ENCODE measurements around the gene MTR.

GRCh38 chr1:236823559-236823958, 28.5 kb downstream of the MTR start:
- TF ChIP-seq, protein P1, sequence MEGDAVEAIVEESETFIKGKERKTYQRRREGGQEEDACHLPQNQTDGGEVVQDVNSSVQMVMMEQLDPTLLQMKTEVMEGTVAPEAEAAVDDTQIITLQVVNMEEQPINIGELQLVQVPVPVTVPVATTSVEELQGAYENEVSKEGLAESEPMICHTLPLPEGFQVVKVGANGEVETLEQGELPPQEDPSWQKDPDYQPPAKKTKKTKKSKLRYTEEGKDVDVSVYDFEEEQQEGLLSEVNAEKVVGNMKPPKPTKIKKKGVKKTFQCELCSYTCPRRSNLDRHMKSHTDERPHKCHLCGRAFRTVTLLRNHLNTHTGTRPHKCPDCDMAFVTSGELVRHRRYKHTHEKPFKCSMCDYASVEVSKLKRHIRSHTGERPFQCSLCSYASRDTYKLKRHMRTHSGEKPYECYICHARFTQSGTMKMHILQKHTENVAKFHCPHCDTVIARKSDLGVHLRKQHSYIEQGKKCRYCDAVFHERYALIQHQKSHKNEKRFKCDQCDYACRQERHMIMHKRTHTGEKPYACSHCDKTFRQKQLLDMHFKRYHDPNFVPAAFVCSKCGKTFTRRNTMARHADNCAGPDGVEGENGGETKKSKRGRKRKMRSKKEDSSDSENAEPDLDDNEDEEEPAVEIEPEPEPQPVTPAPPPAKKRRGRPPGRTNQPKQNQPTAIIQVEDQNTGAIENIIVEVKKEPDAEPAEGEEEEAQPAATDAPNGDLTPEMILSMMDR (IDR thresholded peaks at IDR 0.05), result no peak
- TF ChIP-seq EZH2 (IDR thresholded peaks at IDR 0.05; ENCODE audit: borderline replicate concordance, insufficient read depth, low read depth, low read length, poor library complexity, severe bottlenecking), result no peak
